Spleen (tissue), 11 donors: Measurements from ENCODE around the gene IGF2. TPM values are rescaled to one million over a fixed set of nuclear protein-coding genes. Genes with fewer than 3 reads are reported as not detected.

Source experiments
- DNase-seq: peaks from one replicate; pipeline ENCODE4 v3.0.0-alpha.2; 2020
- H3K27ac ChIP-seq, 8 donors: fragments of 200-600 bp; sonication (generic) in 7 of 8; 1 replicate in 4 of 8; 2 replicates in 4 of 8; pipeline versions ENCODE4 v1.5.0 to v1.8.0; 2016 to 2021; ENCODE audit warnings: inconsistent platforms in 4 of 8, mild to moderate bottlenecking in 4 of 8, moderate library complexity in 1 of 8
- H3K27me3 ChIP-seq, 7 donors: fragments of 200-600 bp; sonication (generic) in 6 of 7; replicated peaks in 1 of 7; 1 replicate in 4 of 7; 2 replicates in 3 of 7; pipeline versions ENCODE4 v1.5.0 to v1.8.0; 2016 to 2021; ENCODE audit warnings: inconsistent platforms in 3 of 7, mild to moderate bottlenecking in 1 of 7
- H3K36me3 ChIP-seq, 6 donors: fragments of 200-600 bp; sonication (generic) in 5 of 6; 1 replicate in 4 of 6; 2 replicates in 2 of 6; pipeline versions ENCODE4 v1.5.0 to v1.8.0; 2016 to 2021; ENCODE audit warnings: inconsistent platforms in 2 of 6
- H3K4me1 ChIP-seq, 6 donors: fragments of 200-600 bp; sonication (generic) in 5 of 6; 1 replicate in 3 of 6; 2 replicates in 3 of 6; pipeline versions ENCODE4 v1.5.0 to v1.8.0; 2016 to 2021; ENCODE audit warnings: inconsistent platforms in 3 of 6
- H3K4me3 ChIP-seq, 8 donors: fragments of 200-600 bp; sonication (generic) in 7 of 8; 1 replicate in 4 of 8; 2 replicates in 4 of 8; pipeline versions ENCODE4 v1.5.0 to v1.8.0; 2016 to 2021; ENCODE audit warnings: inconsistent platforms in 4 of 8, mild to moderate bottlenecking in 4 of 8, moderate library complexity in 2 of 8
- H3K9me3 ChIP-seq, 8 donors: fragments of 200-600 bp; sonication (generic) in 7 of 8; 1 replicate in 4 of 8; 2 replicates in 4 of 8; pipeline versions ENCODE4 v1.5.0 to v1.8.0; 2016 to 2021; ENCODE audit warnings: inconsistent platforms in 4 of 8
- POLR2A ChIP-seq, 3 donors: fragments of 450-650 bp; IDR thresholded peaks; one replicate each; pipeline ENCODE4 v1.5.1; 2017; ENCODE audit warnings: antibody characterized with exemption in 3 of 3, mild to moderate bottlenecking in 1 of 3
- POLR2AphosphoS5 ChIP-seq, 3 donors: sonication (generic); formaldehyde crosslinking; IDR thresholded peaks; one replicate each; pipeline ENCODE4 v1.5.1; 2017; ENCODE audit warnings: antibody characterized with exemption in 3 of 3
- WGBS, 5 donors: extraction: QIAGEN DNeasy Blood & Tissue Kit in 3 of 5; methylation state at CpG; one replicate each; pipeline versions ENCODE4 v1.1.5 to v1.1.7; 2013 to 2018; 5-methylcytosine and 5-hydroxymethylcytosine counted together
- intact Hi-C: fragments of 100-400 bp; cut with DNase I; formaldehyde crosslinking; loops from one replicate; pipeline ENCODE4 v1.15.0; 2023; ENCODE audit warnings: low total_unique reads
- polyA plus RNA-seq, 3 donors: library from polyadenylated mRNA; stranded (reverse); fragments of 200-250 nt; gene quantifications; one replicate each; pipeline ENCODE4 v1.2.1, GENCODE V29; 2013
- total RNA-seq, 7 donors: library from RNA; depleted of rRNA in 3 of 7; stranded (reverse); fragments of >200 nt in 3 of 7; fragmentation: NEBNext Ultra II Directional in 4 of 7; extraction: Animal tissue kit (Norgen Biotek cat#: 25700) in 4 of 7; gene quantifications; one replicate each; pipeline versions ENCODE4 v1.1.0 to v1.2.1, GENCODE V29; 2016 to 2021
- TF ChIP-seq, protein P1 (sequence below), 11 experiments: fragments of 200-600 bp in 7 of 11; fragments of 450-650 bp in 4 of 11; sonication (generic) in 4 of 11; IDR thresholded peaks in 8 of 11; conservative IDR thresholded peaks in 3 of 11; 1 replicate in 7 of 11; 2 replicates in 4 of 11; pipeline versions ENCODE4 v1.4.0 to v1.8.0; 2016 to 2021; ENCODE audit warnings: antibody characterized with exemption in 11 of 11, inconsistent platforms in 4 of 11, mild to moderate bottlenecking in 1 of 11
- donor health status: healthy with polysubstance abuse.
- donor health status: DM: no; HTN: no; CAD: no; lungs with moderate emphysema.
- donor health status: DM: no; HTN: no; CAD: no.
- donor health status: Bipolar disorder and iron deficiency.
- donor health status: healthy.
- donor health status: DM: no; HTN: no; CAD: no.
- donor health status: DM: yes; HTN: yes; CAD: no.

IGF2 gene
- total and polyA plus RNA-seq, 10 donors: 0.74 to 66.6 (median 13.7) TPM

- H3K27me3 ChIP-seq: peaks cover 0 to 41% (median 0%) of the 10 kb centered on the region in 7 donors
- intact Hi-C loops: no loop called here
- TF ChIP-seq POLR2A (IDR thresholded peaks at IDR 0.05): no peak
- no peak for TF ChIP-seq POLR2AphosphoS5 (IDR thresholded peaks at IDR 0.05)
- TF ChIP-seq, protein P1, sequence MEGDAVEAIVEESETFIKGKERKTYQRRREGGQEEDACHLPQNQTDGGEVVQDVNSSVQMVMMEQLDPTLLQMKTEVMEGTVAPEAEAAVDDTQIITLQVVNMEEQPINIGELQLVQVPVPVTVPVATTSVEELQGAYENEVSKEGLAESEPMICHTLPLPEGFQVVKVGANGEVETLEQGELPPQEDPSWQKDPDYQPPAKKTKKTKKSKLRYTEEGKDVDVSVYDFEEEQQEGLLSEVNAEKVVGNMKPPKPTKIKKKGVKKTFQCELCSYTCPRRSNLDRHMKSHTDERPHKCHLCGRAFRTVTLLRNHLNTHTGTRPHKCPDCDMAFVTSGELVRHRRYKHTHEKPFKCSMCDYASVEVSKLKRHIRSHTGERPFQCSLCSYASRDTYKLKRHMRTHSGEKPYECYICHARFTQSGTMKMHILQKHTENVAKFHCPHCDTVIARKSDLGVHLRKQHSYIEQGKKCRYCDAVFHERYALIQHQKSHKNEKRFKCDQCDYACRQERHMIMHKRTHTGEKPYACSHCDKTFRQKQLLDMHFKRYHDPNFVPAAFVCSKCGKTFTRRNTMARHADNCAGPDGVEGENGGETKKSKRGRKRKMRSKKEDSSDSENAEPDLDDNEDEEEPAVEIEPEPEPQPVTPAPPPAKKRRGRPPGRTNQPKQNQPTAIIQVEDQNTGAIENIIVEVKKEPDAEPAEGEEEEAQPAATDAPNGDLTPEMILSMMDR (IDR thresholded peaks at IDR 0.05 in 8 of 11, conservative IDR thresholded peaks at IDR 0.05 in 3 of 11): no peak
- H3K4me3 ChIP-seq: no peak overlapping the region
- H3K9me3 ChIP-seq: no peaks in the 10 kb centered on the region
- H3K4me1 ChIP-seq: no peaks in the 10 kb centered on the region
- DNase-seq: no peak
- H3K27ac ChIP-seq: no peak overlapping the region
- no peaks in the 10 kb centered on the region for H3K36me3 ChIP-seq
- WGBS, 5 donors: 64 to 78% (median 74%) methylated on average over 12 to 13 of the region's 13 CpGs
Observed at GRCh38 chr11:2175659-2176058, 36.5 kb upstream of the IGF2 start.

- intact Hi-C loops: no loop called here
- no peaks in the 10 kb centered on the region for H3K4me1 ChIP-seq
- TF ChIP-seq POLR2AphosphoS5 (IDR thresholded peaks at IDR 0.05) (no peak), POLR2A (IDR thresholded peaks at IDR 0.05) (no peak)
- TF ChIP-seq, protein P1 (IDR thresholded peaks at IDR 0.05 in 8 of 11, conservative IDR thresholded peaks at IDR 0.05 in 3 of 11): no peak
- H3K36me3 ChIP-seq: no peaks in the 10 kb centered on the region
- no peak for DNase-seq
- WGBS, 5 donors: 84 to 93% (median 89%) methylated on average over 6 to 11 of the region's 11 CpGs
- H3K27ac ChIP-seq: no peak overlapping the region
- no peak overlapping the region for H3K4me3 ChIP-seq
- no peaks in the 10 kb centered on the region for H3K9me3 ChIP-seq
- H3K27me3 ChIP-seq: peaks cover 0 to 40% (median 0%) of the 10 kb centered on the region in 7 donors
Observed at GRCh38 chr11:2174361-2174760, 35.2 kb upstream of the IGF2 start.

GRCh38 chr11:2173761-2174160, 34.6 kb upstream of the IGF2 start:
- TF ChIP-seq POLR2A (IDR thresholded peaks at IDR 0.05): no peak
- TF ChIP-seq POLR2AphosphoS5 (IDR thresholded peaks at IDR 0.05): no peak
- no peaks in the 10 kb centered on the region for H3K9me3 ChIP-seq
- H3K4me1 ChIP-seq: no peaks in the 10 kb centered on the region
- no peaks in the 10 kb centered on the region for H3K36me3 ChIP-seq
- intact Hi-C loops: no loop called here
- H3K4me3 ChIP-seq: no peak overlapping the region
- WGBS, 5 donors: 58 to 100% (median 76%) methylated on average over 2 to 11 of the region's 11 CpGs
- no peak for DNase-seq
- peaks cover 0 to 40% (median 0%) of the 10 kb centered on the region in 7 donors for H3K27me3 ChIP-seq
- no peak overlapping the region for H3K27ac ChIP-seq

- intact Hi-C loops: no loop called here
Observed at GRCh38 chr11:2173150-2173693, 34.0 kb upstream of the IGF2 start.

More at GRCh38 chr11:2173150-2173693, 34.0 kb upstream of the IGF2 start:
- Histone ChIP-seq H3K4me1 (no peaks in the 10 kb centered on the region), H3K27me3 (peaks cover 0 to 44% (median 0%) of the 10 kb centered on the region in 7 donors), H3K36me3 (no peaks in the 10 kb centered on the region), H3K27ac (no peak overlapping the region), H3K4me3 (no peak overlapping the region), H3K9me3 (no peaks in the 10 kb centered on the region)
- DNase-seq: no peak
- 73 to 79% (median 75%) methylated on average over 16 of the region's 16 CpGs for WGBS, 5 donors
- TF ChIP-seq POLR2AphosphoS5 (IDR thresholded peaks at IDR 0.05): no peak
- TF ChIP-seq POLR2A (IDR thresholded peaks at IDR 0.05): no peak
- TF ChIP-seq, protein P1 (IDR thresholded peaks at IDR 0.05 in 8 of 11, conservative IDR thresholded peaks at IDR 0.05 in 3 of 11): no peak
